Measurements from ENCODE around the gene PGK2.

Gene PGK2

DNA sequence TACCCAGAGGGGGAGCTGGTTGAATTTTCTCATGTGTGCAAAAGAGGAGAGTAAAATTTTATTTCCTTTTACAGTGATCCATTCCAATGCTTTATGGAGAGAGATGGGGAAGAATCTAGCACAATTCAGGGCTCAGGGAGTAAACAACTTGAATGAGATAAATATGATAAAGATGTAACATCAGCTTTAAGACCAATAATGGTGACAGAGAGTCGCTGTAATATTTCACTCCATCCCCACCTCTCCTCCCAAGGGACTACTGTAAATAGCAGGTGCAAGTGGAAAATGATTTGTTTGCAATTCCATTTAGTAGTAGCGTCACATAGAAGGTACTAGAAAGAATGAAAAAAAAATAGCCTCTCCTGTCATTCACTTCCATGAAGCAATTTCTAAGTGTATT lies 47.7 kb downstream of the PGK2 start:
- no peak for DNase-seq (ENCODE audit: low spot score)
- Histone ChIP-seq H3K4me3 (no peak overlapping the region), H3K27ac (no peak overlapping the region)
- TF ChIP-seq, protein P1, sequence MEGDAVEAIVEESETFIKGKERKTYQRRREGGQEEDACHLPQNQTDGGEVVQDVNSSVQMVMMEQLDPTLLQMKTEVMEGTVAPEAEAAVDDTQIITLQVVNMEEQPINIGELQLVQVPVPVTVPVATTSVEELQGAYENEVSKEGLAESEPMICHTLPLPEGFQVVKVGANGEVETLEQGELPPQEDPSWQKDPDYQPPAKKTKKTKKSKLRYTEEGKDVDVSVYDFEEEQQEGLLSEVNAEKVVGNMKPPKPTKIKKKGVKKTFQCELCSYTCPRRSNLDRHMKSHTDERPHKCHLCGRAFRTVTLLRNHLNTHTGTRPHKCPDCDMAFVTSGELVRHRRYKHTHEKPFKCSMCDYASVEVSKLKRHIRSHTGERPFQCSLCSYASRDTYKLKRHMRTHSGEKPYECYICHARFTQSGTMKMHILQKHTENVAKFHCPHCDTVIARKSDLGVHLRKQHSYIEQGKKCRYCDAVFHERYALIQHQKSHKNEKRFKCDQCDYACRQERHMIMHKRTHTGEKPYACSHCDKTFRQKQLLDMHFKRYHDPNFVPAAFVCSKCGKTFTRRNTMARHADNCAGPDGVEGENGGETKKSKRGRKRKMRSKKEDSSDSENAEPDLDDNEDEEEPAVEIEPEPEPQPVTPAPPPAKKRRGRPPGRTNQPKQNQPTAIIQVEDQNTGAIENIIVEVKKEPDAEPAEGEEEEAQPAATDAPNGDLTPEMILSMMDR (IDR thresholded peaks at IDR 0.05) = no peak

DNA sequence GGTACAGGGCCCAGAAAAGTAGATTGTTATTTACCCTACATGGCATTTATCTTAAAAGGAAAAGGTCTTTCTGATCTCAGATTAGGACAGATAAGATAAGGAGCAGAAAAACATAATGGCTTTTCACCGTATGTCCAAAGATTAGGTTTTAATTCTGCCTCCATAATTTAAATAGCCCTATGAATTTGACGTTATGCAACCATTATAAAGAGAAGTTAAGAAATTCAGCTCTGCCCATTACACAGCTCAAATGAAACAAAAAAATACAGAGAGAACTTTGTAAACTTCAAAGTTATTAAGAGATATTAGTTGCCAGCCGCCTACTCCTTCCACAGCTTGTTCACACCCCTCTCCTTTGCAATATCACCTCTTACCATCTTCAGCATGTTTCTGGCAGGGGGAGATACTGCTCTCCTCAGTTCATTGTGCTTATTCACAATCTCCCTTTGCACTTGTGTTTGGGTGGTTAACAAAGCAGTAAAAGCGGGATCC lies 51.0 kb downstream of the PGK2 start:
- TF ChIP-seq, protein P1 (IDR thresholded peaks at IDR 0.05) = no peak
- no peak for DNase-seq (ENCODE audit: low spot score)
- no peak overlapping the region for H3K27ac ChIP-seq
- no peak overlapping the region for H3K4me3 ChIP-seq
